ENCODE results near the gene SULF2. TPM values are rescaled to one million over a fixed set of nuclear protein-coding genes. Genes with fewer than 3 reads are reported as not detected.
A peak's percentile ranks its signal among the peaks of the same experiment; 100 is the strongest.

Gene SULF2
- total RNA-seq, 1 donor from 2014 or later: 68.0 TPM

DNA sequence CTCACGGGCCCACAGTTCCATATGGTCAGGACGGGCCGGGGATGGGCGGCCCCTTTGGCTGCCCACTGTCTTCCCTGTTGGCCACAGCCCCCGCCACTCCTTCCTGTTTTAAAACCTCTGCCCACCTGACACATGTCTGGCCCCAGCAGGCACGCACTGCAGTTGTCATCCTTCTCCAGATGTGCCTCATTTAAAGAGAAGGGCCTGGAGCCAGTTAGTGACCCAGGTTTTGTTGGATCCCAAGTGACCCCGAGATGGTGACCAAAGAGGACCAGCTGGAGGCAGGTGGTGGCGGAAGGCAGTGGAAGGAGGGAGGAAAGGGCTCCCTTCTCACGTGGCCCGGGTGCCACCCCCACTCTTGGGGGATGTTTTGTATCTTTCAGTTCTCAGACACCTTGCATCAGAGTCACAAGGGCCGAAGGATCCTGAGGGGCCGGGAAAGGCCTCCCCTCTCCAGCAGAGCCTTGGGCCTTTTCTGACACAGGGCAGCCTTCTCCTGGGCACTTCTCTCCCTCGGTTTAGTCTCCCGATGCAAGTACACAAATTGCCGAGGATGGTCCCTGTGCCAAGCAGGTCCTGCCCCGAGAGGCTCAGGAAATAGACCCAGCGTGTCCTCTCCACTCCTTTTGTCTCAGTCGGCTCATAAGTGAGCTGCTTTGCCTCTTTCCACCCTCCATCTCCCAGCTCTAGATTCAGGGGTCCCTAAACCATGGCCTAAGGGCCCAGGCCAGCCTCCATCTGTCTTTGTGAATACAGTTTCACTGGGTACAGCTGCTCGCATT lies 117.6 kb downstream of the SULF2 start:
- DNase-seq: no peak

DNA sequence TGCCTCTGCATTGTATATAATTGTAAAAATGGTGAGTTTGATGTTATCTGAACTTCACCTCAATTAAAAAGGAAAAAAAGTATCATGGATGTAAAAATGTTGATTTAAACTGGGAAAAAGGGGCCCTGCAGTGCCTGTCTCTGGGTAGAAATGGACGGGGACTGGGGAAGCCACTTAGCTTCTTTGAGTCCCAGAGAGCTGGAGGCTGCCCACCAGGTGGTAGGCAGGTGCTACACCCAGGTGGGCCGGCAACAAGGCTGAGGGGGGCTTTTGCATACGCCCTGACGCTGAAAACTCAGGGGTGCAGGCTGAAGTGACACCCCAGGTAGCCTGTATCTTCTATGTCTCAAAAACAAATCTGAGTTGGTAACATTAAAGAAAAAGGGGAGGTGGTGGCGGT lies 118.2 kb downstream of the SULF2 start:
- DNase-seq: no peak

- no peak for DNase-seq
Measured at GRCh38 chr20:47666304-47666703, 119.0 kb downstream of the SULF2 start.

DNA sequence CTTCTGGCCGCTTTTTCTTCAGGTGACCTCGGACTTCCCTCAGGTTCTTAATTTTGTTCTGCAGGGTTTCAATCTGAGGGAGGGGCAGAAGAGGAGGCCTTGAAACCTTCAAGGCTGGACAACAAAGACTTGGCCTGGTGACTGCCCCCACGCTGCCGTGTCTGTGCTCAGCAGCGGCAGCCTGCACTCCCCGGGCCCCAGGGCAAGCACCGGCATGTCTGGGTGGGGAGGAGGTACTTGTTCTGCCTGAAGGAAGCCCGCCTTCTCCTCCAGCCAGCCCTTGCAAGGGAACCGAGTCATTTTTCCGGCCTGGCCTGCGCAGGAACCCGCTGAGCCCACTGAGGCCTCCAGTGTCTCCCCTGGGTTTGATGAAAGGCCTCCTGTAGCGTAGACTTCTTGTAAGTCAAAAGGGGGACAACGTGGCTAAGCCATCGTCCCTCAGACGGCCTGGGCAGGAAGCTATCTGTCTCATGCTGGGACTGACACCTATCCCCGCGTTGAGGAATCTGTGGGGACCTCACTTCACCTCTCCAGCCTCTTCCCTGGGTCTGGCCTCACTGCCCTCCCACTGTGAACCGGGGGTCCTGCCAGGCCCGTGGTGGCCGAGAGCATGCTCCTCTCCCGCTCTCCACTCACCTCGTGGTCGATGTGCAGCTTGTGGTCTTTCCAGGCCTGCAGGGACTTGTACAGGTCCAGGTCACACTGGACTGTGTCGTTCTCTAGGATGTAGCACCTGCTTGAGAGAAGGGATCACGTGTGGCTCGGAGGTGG lies 119.9 kb downstream of the SULF2 start:
- DNase-seq: peak; percentile 28

DNA sequence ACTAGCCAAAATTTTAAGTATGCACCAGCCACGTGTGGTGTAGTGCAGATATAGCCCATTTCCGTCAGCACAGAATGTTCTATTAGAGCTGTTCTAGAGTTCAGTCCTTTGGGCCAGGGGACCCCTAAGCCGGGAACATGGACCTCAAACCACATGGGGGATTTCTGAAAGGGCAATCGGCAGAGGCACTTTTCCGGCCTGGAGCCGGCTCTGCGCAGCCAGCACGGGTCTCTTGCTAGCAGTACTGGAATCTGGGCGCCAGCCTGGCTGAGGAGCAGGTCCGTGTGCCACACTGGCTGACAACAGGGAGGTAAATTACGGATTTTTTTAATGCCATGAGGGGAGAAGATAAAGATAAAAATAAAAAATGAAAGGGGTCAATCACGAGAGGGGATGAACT lies 120.5 kb downstream of the SULF2 start:
- DNase-seq: no peak

DNA sequence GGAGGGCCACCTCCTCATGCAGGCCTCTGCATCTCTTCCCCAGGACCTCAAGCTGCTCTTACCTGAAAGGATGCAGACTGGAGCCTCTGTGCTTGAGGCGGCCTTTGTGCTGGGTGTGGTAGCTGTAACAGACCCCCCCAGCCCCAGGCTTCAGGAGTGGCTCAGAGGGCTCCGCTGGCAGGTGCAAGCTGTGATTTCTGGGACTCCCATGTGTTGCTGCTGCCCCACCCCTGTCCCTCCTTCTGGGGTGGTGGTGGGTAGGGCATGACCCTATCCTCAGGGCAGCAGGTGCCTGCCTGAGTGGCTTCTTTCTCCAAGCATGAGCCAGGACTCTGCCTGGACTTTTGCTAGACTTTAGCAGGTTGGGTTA lies 121.2 kb downstream of the SULF2 start:
- DNase-seq: no peak

DNA sequence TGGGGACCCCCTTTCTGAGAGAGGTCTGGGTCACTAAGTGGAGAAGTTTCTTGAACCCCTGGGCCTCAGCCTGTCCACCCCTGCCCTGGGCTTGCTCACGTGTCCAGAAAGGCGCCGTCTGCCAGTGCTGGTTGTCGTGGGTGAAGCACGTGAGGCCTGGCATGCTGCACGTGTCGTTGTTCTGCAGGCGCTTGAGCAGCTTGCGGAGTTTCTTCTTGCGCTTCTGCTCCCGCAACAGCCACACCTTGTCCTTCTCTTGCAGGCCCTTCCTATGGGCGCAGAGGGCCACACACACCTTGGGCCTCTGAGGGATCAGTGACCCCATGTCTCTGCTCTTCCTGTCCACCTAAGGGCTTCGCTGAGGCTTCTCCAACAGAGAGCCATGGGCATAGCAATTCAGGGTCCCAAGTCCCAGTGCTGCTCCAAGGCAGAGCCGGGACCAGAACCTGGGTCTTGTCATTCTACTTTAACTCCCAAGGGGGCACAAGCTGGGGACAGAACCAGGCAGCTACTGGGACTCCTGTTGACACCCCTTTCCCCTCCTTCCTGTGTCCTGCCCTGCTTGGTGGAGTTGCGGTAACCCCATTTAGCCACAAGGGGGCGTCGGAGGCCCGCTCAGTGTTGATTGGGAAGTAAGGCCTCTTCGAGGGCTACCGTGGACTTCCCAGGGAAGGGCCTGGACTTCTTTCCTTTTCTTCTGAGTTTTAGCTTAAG lies 121.8 kb downstream of the SULF2 start:
- peak; percentile 92 for DNase-seq

DNA sequence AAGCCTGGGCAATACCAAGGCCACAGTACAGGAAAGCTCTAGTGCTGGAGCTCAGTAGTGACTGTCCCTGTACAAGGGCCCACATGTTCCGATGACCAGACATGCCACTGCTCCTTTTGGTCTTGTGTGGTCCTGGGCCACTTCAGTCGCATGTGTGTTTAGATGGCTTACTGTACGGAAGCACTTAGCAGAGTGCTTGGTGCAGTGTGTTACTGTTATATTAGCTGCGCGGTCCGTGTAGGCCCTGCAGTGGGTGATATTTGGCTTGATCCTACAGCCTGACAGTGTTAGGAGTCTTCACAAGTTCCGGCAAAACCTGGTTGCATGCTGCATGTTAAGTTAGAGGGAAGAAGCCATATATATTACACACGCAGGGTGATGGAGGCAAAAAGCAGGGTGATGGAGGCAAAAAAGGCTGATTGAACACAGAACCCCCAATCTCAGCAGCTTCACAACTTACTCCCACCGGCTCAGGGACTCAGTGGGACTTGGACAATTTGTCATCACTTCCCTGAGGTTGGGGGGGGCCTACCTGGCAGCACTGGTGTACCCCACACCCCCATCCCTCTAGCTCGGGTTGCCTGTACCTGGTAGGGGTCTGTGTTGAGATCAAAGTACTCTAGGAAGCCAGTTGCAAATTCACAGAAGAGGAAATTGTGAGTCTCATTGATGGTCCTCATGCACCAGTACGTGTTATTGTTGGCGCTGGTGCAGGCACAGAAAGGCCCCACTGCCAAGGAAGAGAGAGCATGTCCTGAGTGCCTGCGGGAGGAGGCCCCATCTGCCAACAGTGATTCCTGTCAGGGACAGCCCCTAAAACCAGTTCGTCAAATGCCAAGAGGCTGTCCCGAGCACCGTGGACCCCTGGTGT lies 122.6 kb downstream of the SULF2 start:
- no peak for DNase-seq

DNA sequence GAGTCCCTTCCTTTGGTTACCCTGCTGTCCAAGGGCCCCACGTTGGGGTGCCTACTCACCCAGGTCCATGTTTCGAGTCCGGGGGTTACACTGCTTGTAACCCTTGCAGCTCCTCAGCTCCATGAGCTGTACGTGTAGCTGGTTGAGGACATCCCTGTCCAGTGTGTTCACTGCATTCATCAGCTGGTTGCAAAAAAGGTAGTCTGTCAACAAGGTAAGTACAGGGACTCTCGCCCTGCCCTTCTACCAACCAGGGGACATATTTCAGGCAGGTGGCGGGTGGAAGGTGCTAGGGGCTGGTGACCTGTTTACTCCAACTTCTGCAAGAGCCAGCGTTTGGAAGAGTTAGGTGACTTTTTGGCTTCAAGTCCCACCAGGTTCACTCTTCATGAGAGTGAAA lies 123.6 kb downstream of the SULF2 start:
- DNase-seq: no peak

- DNase-seq: no peak
Measured at GRCh38 chr20:47660983-47661700, 124.1 kb downstream of the SULF2 start.

GRCh38 chr20:47660602-47660905 lies 124.7 kb downstream of the SULF2 start:
- DNase-seq: no peak

GRCh38 chr20:47659904-47660601 lies 125.2 kb downstream of the SULF2 start:
- no peak for DNase-seq

DNA sequence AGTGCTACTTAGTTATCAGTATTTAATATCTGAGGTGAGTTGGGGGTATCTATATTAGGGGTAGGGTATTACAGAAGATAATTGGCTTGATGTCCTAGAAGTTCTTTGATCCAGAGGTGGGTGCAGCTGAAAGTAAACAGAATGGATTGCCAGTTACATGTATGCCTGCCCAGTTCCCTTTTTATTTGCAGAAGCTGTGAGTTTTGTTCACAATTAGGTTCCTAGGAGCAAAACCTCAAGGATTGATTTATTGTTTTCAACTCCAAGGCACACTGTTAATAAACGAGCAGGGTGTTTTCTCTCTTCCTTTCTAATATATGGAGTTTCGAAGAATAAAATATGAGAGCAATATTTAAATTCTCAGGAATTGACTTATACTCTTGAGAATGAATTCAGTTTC lies 129.0 kb downstream of the SULF2 start:
- DNase-seq: no peak

DNA sequence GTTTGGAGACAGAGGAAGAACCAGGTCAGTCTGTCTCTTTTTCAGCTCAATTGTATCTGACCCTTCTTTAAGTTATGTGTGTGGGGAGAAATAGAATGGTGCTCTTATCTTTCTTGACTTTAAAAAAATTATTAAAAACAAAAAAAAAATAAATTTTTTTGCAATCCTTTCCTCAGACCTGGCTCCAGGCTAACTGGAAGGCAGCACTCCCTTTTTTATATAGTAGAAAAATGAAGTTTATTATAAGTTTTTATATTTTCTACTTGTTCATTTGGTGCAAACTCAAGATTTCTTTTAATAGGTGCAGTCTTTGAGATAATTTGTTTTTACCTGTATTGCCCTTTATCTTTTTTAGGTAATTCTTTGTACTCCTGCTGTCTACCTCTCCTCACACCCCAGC lies 129.6 kb downstream of the SULF2 start:
- DNase-seq: no peak

GRCh38 chr20:47654370-47654769 lies 130.9 kb downstream of the SULF2 start:
- DNase-seq: no peak

DNA sequence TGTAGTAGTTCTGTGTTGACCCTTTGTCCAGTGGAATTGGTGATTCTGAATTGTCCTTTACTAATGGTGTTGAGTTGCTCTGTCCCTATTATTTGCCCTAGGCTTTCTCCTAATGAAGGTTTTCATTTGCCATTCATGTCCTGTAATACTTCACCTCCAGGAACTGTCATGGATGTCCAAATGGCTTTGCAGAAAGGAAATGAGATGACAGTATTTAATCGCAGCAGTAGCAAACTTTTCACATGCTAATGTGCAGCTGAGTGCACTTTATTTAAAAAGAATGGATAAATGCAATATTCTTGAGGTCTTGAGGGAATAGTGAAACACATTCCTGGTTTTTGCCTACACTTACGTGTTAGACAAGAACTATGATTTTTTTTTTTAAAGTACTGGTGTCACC lies 131.4 kb downstream of the SULF2 start:
- no peak for DNase-seq

GRCh38 chr20:47652794-47653193 lies 132.5 kb downstream of the SULF2 start:
- DNase-seq: no peak

DNA sequence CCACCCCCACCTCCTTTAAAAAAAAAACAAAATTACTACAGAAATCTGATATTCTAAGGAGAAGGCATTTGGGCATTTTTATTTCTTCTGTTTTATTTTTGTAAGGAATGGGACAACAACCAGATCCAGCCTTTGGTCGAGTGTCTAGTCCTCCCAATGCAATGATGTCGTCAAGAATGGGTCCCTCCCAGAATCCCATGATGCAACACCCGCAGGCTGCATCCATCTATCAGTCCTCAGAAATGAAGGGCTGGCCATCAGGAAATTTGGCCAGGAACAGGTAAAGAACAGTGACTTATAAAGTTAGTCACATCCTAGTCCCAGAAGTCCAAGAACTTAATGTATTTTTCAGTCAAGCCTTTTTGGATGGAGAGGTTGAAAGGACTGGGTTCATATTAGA lies 133.0 kb downstream of the SULF2 start:
- no peak for DNase-seq

DNA sequence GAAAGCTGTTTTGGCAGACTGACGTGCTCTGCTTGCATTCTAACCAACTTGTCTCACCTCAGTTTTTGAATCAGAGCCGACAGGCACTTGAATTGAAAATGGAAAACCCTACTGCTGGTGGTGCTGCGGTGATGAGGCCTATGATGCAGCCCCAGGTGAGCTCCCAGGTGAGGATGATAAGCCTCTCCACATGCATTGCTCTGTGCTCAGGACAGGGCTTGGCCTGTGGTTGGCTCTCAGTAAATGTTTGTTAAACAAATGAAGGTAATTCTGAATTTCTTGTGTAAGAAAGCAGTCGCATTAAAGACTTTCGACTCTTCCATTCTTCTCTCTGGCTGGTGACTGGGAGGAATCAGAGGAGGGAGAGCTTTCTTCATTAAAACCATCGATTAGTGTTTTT lies 136.3 kb downstream of the SULF2 start:
- no peak for DNase-seq

DNA sequence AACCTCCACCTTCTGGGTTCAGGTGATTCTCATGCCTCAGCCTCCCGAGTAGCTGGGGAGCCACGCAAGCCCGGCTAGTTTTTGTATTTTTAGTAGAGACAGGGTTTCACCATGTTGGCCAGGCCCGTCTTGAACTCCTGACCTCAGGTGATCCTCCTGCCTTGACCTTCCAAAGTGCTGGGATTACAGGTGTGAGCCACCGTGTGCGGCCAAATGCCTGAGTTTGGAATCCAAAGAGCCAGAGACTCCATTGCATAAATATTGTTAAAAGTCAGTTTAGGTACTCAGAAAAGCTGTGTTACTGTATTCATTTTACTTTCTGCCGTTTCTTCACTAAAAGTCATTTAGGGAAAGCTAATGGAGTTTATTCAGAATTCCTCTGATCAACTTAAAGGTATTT lies 137.3 kb downstream of the SULF2 start:
- no peak for DNase-seq

GRCh38 chr20:47645632-47646031 lies 139.6 kb downstream of the SULF2 start:
- no peak for DNase-seq
